ENCODE measurements around the gene CIAO2A.

The CIAO2A gene

DNA sequence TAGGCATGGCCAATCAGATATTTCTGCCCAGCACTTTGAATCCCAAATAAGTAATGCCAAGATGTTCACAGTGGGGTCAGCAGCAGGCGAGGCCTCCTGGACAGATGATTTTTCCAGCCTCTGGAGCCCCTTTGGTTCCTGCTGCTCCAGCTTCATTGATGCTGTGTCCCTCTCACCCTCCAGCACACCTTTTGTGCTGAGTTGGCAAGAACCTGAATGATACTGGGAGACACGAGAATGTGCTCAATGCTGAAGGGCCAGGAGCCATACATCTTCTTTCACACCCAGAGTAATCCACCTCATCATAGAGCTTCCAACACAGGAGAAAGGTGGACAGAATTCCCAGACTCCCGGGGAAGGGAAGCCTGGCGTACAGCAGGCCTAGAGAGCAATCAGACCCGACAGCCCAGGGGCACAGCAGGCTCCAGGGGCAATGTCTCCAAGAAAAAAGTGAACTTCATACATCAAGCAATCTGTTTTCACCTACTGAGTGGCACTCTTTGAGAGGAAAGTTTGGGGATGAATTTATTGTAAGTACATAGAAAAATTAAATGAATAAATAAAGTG is 40.6 kb downstream of the CIAO2A start:
- Histone ChIP-seq H3K79me2 (ENCODE audit: control insufficient read depth, insufficient read depth, low read length, unreplicated experiment) (no peaks in the 10 kb centered on the region), H3K27me3 (ENCODE audit: insufficient read depth, low read length) (peaks cover 14% of the 10 kb centered on the region), H3K27ac (ENCODE audit: low read depth, low read length) (no peak overlapping the region), H3K4me3 (ENCODE audit: low read depth, low read length) (no peak overlapping the region), H3K36me3 (ENCODE audit: insufficient read depth, low read length) (no peaks in the 10 kb centered on the region), H3K4me1 (ENCODE audit: control insufficient read depth, insufficient read depth, low read length, unreplicated experiment) (peaks cover under 1% of the 10 kb centered on the region), H2AFZ (ENCODE audit: low read length, unreplicated experiment) (no peak overlapping the region)

DNA sequence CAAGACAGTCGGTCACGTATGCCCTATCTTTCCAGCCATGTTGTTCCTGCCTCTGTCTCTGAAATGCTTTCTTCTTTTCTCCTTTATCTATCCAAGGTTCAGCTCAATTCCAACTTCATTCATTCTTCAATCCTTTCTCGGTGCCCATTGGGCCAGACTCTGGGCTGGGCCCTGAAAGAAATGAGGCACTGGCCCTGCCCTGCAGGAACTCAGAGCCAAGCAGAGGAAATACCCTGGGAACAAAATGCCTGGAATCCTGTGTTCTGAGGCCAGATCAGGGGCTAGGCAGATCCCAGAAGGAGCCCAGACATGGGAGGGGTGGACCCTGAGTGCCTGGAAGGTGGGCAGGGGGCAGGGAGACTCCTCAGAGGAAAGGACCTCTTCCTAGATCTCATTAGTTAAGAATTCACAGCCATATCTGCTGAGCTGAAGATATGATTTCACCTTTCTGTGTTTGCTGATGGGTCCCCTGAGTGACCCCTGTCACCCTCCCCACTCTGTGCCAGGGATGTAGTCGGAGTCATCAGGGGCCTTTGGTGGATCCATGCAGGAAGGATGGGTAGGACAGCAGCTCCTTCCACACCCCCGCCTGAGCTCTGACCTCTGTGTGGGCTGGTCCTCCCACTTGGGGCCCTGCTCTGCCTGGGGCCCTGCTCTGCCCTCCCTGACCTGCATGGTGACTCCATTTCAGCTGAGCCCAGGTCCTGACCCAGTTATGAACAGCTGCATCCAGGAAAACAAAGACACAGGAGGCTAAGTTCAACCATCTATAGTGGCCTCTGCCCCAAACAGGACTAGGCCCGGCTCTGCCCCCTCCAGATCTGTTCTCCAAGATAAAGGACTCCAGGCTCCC is 42.0 kb downstream of the CIAO2A start:
- no peak overlapping the region for H2AFZ ChIP-seq (ENCODE audit: low read length, unreplicated experiment)
- peaks cover 24% of the 10 kb centered on the region for H3K27me3 ChIP-seq (ENCODE audit: insufficient read depth, low read length)
- peaks cover 4% of the 10 kb centered on the region for H3K4me1 ChIP-seq (ENCODE audit: control insufficient read depth, insufficient read depth, low read length, unreplicated experiment)
- H3K79me2 ChIP-seq (ENCODE audit: control insufficient read depth, insufficient read depth, low read length, unreplicated experiment): no peaks in the 10 kb centered on the region
- H3K27ac ChIP-seq (ENCODE audit: low read depth, low read length): no peak overlapping the region
- no peak overlapping the region for H3K4me3 ChIP-seq (ENCODE audit: low read depth, low read length)
- H3K36me3 ChIP-seq (ENCODE audit: insufficient read depth, low read length): no peaks in the 10 kb centered on the region

DNA sequence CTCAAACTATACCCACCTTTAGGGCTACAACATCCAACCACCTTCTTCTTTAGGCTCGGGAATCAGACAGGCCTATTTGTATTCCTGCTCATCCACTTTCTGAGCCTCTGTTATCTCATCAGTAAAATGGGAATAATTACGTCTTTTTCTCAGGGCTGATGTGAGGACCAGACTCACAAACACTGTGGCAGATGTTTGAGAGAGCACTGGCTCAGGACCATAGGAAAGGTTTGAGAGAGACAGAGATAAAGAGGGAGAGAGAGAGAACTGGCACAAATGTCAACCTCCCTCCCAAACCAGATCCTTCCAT is 42.6 kb downstream of the CIAO2A start:
- H2AFZ ChIP-seq (ENCODE audit: low read length, unreplicated experiment): no peak overlapping the region
- no peaks in the 10 kb centered on the region for H3K79me2 ChIP-seq (ENCODE audit: control insufficient read depth, insufficient read depth, low read length, unreplicated experiment)
- peaks cover 5% of the 10 kb centered on the region for H3K4me1 ChIP-seq (ENCODE audit: control insufficient read depth, insufficient read depth, low read length, unreplicated experiment)
- no peak overlapping the region for H3K27ac ChIP-seq (ENCODE audit: low read depth, low read length)
- H3K27me3 ChIP-seq (ENCODE audit: insufficient read depth, low read length): peaks cover 24% of the 10 kb centered on the region
- no peak overlapping the region for H3K4me3 ChIP-seq (ENCODE audit: low read depth, low read length)
- no peaks in the 10 kb centered on the region for H3K36me3 ChIP-seq (ENCODE audit: insufficient read depth, low read length)

DNA sequence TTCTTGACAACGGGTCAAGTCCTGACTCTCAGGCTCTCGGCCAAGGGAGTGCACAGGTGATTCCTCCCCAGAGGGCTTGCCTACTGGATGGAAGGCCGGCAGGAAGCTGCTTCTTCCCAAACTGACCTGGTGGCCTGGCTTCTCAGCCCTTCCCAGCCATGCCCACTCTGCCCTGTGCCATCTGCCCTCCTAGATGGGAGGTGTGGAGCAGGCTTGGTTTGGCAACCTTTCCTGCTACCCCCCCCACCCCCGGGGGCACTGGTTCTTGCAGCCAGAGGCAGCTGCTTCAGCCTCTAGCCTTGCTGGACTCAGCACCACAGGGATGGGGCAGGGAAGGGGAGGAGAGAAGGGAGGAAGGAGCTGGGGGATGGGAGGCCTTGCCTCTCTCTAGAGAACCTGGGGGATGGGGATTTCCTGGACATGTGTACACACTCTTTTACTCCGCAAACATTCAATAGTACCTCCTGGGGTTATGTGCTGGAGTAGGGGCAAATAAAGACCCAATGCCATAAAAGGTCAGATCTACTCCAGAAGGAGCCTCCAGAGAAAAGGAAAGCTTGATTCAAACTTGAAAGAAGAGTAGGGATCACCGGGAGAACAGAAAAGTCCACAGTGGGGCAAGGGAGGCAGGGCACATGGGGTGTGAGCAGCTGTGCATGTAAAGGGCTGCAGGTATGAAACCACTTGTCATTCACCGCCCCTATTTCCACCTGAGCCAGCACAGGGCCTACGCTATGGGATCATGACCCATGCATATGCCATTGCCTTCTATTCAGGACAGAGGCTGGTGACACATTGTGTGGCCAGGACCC is 43.2 kb downstream of the CIAO2A start:
- Histone ChIP-seq H3K27me3 (ENCODE audit: insufficient read depth, low read length) (peaks cover 24% of the 10 kb centered on the region), H2AFZ (ENCODE audit: low read length, unreplicated experiment) (no peak overlapping the region), H3K4me1 (ENCODE audit: control insufficient read depth, insufficient read depth, low read length, unreplicated experiment) (peaks cover 8% of the 10 kb centered on the region), H3K36me3 (ENCODE audit: insufficient read depth, low read length) (no peaks in the 10 kb centered on the region), H3K79me2 (ENCODE audit: control insufficient read depth, insufficient read depth, low read length, unreplicated experiment) (no peaks in the 10 kb centered on the region), H3K4me3 (ENCODE audit: low read depth, low read length) (no peak overlapping the region), H3K27ac (ENCODE audit: low read depth, low read length) (no peak overlapping the region)

DNA sequence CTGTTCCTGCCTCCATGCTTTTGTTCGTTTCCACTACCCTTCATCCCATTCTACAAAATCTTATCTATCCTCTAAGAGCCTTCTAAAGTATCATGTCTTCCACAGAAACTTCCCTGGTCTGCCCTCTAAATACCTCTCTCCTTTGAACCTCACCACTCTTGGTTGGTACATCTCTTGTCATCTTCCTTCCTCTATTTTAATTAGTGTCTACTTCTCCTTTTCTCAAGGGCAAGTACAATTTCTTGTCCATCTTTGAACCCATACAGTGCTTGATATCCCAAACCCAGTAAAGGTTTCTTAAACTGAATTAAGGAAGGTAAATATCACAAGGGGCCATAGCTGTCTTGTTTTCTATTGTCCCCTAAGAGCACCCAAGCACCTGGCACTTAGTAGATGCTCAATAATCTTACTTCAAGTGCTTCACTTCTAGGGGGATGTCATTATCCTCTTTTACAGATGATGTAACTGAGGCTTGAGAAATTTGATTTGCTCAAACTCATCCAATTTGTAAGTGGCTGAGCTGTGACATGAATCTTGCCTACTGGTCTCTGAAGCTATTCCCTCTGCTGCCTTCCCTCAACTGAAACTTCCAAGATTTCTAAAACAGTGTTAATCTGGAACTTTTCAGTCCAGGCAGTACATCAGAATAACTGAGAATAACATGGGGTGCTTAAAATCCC is 44.7 kb downstream of the CIAO2A start:
- no peaks in the 10 kb centered on the region for H3K36me3 ChIP-seq (ENCODE audit: insufficient read depth, low read length)
- no peaks in the 10 kb centered on the region for H3K79me2 ChIP-seq (ENCODE audit: control insufficient read depth, insufficient read depth, low read length, unreplicated experiment)
- no peak overlapping the region for H3K27ac ChIP-seq (ENCODE audit: low read depth, low read length)
- no peak overlapping the region for H2AFZ ChIP-seq (ENCODE audit: low read length, unreplicated experiment)
- H3K4me3 ChIP-seq (ENCODE audit: low read depth, low read length): no peak overlapping the region
- peaks cover 40% of the 10 kb centered on the region for H3K27me3 ChIP-seq (ENCODE audit: insufficient read depth, low read length)
- H3K4me1 ChIP-seq (ENCODE audit: control insufficient read depth, insufficient read depth, low read length, unreplicated experiment): peaks cover 12% of the 10 kb centered on the region

DNA sequence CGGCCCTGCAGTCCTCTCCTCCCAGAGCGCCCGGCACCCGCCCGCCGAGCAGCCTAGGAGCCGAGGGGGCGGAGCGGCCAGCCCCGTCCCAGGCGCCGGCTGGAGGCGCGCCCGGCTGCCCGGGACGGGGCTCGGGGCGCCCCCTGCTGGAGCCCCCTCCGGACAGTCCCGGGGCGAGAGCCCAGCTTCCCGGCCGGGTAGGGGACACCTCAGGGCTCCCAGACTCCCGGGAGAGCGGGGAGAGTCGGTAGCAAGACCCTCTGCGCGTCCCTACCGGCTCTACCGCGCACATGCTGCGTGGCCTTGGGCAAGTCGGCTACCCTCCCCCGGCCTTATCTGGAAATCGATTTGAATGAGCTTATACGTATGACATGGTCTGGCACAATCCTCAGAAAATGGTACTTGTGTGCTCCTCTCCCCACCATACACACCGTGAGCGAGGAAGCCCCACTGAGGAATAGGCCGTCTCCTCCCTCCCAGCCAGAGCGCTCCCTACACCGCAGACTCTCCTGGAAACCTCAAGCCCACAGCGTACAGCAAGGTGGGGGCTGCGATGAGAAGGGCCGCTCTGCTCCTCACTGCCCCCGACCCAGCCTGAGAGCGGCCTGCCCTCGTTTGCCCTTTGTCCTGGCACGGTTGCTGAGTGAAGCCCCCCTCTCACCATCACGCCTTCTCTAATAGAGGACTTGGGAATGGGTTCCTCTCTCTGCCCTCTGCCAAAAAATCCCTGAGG is 47.1 kb downstream of the CIAO2A start, which contains the start of gene DAPK2:
Gene DAPK2, minus strand, starts transcription at position 65 of the 733 bp plus-strand sequence. CDS start 6,224 bp downstream, outside the sequence.
- Histone ChIP-seq H3K4me3 (ENCODE audit: low read depth, low read length) (peak within 1 kb of the TSS; percentile 83), H3K79me2 (ENCODE audit: control insufficient read depth, insufficient read depth, low read length, unreplicated experiment) (no peaks in the 10 kb centered on the region), H2AFZ (ENCODE audit: low read length, unreplicated experiment) (peak within 1 kb of the TSS; percentile 53), H3K4me1 (ENCODE audit: control insufficient read depth, insufficient read depth, low read length, unreplicated experiment) (peaks cover 12% of the 10 kb centered on the region), H3K27ac (ENCODE audit: low read depth, low read length) (no peak within 1 kb of the TSS), H3K27me3 (ENCODE audit: insufficient read depth, low read length) (peaks cover 49% of the 10 kb centered on the region), H3K36me3 (ENCODE audit: insufficient read depth, low read length) (no peaks in the 10 kb centered on the region)

DNA sequence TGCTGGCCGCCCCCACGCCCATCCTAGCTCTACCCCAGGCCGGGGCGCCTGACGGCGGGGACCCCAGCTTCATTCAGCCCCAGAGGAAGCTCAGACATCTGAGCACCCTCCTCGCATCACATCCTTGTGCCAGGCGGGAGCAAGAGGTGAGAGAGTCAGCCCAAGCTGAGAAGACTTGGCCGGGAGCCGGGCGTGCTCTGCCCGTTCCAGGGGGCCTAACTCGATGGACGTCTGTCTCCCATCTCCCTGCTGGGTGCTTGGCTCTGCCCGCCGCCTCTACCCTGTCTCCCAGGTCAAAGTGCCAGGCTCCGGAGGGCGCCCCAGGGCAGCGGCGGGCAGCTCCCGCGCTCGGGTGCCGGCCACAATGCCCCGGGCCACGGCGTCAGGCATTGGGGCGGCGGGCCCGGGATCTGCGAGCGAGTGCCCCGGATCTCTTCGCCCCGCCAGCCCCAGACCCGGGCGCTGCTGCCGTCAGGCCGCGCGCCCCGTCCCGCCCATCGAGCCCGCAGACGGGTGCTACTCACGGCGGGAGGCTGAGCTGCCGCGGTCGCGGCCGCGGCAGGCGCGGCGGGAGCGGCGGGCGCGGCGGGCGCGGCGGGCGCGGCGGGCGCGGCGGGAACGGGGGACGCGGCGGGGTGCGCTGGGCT is 47.7 kb downstream of the CIAO2A start:
- Histone ChIP-seq H3K79me2 (ENCODE audit: control insufficient read depth, insufficient read depth, low read length, unreplicated experiment) (no peaks in the 10 kb centered on the region), H3K36me3 (ENCODE audit: insufficient read depth, low read length) (no peaks in the 10 kb centered on the region), H3K27me3 (ENCODE audit: insufficient read depth, low read length) (peaks cover 49% of the 10 kb centered on the region), H3K4me1 (ENCODE audit: control insufficient read depth, insufficient read depth, low read length, unreplicated experiment) (peaks cover 12% of the 10 kb centered on the region), H2AFZ (ENCODE audit: low read length, unreplicated experiment) (peak overlapping the region; percentile 53), H3K27ac (ENCODE audit: low read depth, low read length) (no peak overlapping the region), H3K4me3 (ENCODE audit: low read depth, low read length) (peak overlapping the region; percentile 83)

DNA sequence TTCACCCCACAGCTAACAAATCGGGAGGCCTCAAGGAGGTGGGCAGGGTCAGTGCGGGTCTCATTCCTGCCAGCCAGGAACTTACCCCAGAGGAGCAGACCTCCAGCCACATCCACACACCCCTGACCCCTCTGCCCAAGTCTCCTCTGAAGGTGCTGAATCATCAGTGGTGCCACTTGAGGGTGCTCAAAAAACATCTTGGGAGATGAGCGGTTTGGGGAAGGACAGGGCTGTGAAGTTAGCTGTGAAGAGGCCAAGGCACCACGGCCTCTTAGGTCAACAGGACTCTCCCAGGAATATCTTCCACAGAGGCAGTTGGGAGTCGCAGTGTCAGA is 48.6 kb downstream of the CIAO2A start:
- H3K4me3 ChIP-seq (ENCODE audit: low read depth, low read length): 0 out of 2 replicates have a peak overlapping the region, but pooled peaks have one; percentile 83
- no peak overlapping the region for H2AFZ ChIP-seq (ENCODE audit: low read length, unreplicated experiment)
- H3K36me3 ChIP-seq (ENCODE audit: insufficient read depth, low read length): no peaks in the 10 kb centered on the region
- H3K4me1 ChIP-seq (ENCODE audit: control insufficient read depth, insufficient read depth, low read length, unreplicated experiment): peaks cover 12% of the 10 kb centered on the region
- H3K27ac ChIP-seq (ENCODE audit: low read depth, low read length): no peak overlapping the region
- no peaks in the 10 kb centered on the region for H3K79me2 ChIP-seq (ENCODE audit: control insufficient read depth, insufficient read depth, low read length, unreplicated experiment)
- peaks cover 49% of the 10 kb centered on the region for H3K27me3 ChIP-seq (ENCODE audit: insufficient read depth, low read length)

DNA sequence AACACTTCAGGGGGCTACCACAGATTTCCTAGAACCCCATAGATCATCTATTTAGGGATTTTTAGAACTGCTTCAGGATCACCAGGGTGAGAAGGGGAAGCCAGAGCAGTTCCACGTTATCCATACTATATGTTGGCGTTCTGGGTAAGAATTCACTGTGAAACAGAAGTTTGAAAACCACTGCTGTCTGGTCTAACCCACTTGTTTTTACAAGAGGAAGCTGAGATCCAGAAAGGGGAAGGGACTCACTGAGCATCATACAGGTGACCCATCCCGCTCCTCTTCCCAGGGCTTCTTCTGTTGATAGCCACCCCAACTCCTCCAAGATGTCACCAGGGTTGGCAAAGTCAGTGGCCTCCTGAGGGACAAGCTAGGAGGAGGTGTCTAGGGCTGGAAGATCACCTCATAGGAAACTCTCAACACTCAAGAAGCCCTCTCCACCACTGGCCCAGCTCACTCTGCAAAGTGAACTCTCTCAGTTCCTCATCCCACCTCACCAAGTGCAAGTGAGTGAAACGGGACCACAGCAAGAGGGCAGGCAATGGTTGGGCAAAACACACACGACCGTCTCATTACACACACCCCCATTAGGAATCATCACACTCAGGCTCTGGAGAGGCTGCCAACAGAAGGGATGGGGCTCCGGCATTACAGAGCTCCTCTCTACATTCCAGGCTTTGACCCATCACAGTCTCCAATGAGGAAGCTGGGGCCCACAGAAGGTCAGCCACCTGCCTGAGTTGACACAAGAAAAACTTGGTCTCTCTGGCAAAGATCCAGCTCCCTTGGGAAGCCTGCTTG is 49.1 kb downstream of the CIAO2A start:
- peaks cover 12% of the 10 kb centered on the region for H3K4me1 ChIP-seq (ENCODE audit: control insufficient read depth, insufficient read depth, low read length, unreplicated experiment)
- no peaks in the 10 kb centered on the region for H3K36me3 ChIP-seq (ENCODE audit: insufficient read depth, low read length)
- no peak overlapping the region for H3K27ac ChIP-seq (ENCODE audit: low read depth, low read length)
- no peaks in the 10 kb centered on the region for H3K79me2 ChIP-seq (ENCODE audit: control insufficient read depth, insufficient read depth, low read length, unreplicated experiment)
- H2AFZ ChIP-seq (ENCODE audit: low read length, unreplicated experiment): no peak overlapping the region
- H3K4me3 ChIP-seq (ENCODE audit: low read depth, low read length): no peak overlapping the region
- peaks cover 45% of the 10 kb centered on the region for H3K27me3 ChIP-seq (ENCODE audit: insufficient read depth, low read length)

Measured in ACC112 (cell line).